ENCODE data around the gene ARHGEF3. TPM values are rescaled to one million over a fixed set of nuclear protein-coding genes. Genes with fewer than 3 reads are reported as not detected.
A peak's percentile ranks its signal among the peaks of the same experiment; 100 is the strongest.
"Not testable (repeated sequence)": the region's sequence is repeated elsewhere in the genome, so short reads cannot be mapped to it uniquely, and the experiment has no call there.

Gene ARHGEF3
- total RNA-seq, 2 experiments from 2014 or later, result 63.0 to 66.5 TPM

DNA sequence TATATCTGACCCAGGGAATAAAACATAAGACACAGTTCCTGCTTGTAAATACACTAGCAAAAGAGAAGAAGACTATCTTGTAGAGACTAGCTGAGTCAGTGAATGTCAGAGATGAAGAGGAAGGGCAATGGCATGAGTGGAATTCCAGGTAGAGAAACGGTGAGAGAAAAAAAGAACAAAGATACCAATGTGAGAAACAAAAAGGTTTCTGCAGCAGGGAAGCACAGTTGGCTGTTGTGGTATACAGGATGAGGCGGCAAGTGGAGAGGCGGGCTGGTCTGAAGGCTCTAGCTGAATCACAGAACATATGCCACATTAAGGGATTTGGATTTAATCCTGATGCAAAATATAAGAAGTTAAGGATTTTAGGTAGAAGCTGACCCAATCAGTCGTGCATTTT is 101.6 kb downstream of the ARHGEF3 start:
- ATAC-seq (no peak), DNase-seq (no peak)
- POLR2A ChIA-PET, result interaction anchor here (1.0 kb wide), 1 partner anchor 18 kb away, joined by 3 read pairs; no protein-coding TSS in a partner anchor
- Mint-ChIP-seq H3K27ac (no peak overlapping the region), H3K4me3 (no peak overlapping the region), H3K9me3 (no peaks in the 10 kb centered on the region), H3K27me3 (no peaks in the 10 kb centered on the region), H3K4me1 (ENCODE audit: low read depth) (peaks cover 28% of the 10 kb centered on the region), H3K36me3 (ENCODE audit: low read depth) (no peaks in the 10 kb centered on the region)
- CTCF ChIA-PET, result interaction anchor here (0.7 to 7.7 kb wide), 3 partner anchors 101 to 295 kb away, joined by 3 to 242 read pairs (median 203); partner anchors contain the start of gene ARHGEF3
- TF ChIP-seq, protein P1, sequence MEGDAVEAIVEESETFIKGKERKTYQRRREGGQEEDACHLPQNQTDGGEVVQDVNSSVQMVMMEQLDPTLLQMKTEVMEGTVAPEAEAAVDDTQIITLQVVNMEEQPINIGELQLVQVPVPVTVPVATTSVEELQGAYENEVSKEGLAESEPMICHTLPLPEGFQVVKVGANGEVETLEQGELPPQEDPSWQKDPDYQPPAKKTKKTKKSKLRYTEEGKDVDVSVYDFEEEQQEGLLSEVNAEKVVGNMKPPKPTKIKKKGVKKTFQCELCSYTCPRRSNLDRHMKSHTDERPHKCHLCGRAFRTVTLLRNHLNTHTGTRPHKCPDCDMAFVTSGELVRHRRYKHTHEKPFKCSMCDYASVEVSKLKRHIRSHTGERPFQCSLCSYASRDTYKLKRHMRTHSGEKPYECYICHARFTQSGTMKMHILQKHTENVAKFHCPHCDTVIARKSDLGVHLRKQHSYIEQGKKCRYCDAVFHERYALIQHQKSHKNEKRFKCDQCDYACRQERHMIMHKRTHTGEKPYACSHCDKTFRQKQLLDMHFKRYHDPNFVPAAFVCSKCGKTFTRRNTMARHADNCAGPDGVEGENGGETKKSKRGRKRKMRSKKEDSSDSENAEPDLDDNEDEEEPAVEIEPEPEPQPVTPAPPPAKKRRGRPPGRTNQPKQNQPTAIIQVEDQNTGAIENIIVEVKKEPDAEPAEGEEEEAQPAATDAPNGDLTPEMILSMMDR (IDR thresholded peaks at IDR 0.05), result no peak
- intact Hi-C loops (cut with micrococcal nuclease), result loop anchor here (10.0 kb wide), 1 partner anchor 215 kb away; no protein-coding TSS in a partner anchor

DNA sequence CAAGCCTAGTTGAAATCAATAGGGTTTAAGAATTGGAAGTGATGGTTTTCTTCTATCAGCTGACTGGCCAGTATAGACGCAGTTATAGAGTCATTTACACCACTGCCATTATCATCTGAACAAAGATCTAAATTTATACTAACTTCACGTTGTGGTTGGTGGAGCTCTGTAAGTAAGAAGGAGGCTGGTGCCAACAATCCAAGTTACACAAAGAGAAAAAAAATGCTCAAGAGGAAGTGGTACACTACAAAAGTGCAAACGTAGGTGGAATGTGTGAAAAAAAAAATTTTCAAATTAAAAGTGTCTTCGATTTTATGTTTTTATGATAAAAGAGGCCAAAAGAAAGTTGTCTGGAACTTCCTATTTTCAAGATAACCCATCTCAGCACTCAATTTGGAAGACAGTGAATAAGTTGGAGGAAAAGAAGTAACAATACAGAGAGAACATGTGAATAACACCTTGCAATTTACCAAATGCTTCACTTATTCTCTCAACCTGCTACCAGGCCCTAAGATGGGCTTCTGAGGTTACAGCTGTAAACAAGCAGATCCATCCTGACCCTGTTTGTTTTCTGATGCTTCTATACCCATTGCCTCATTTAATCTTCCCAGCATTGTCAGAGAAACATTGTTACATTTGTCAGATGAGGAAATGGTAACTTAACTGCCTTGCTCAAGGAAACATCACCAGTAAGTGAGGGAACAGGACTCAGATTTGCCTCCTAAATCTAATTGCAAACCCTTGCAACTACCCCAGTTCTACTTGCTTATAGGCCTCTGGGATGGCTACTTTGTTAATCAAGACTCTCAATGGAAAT is 106.7 kb downstream of the ARHGEF3 start:
- Mint-ChIP-seq H3K27me3 (no peaks in the 10 kb centered on the region), H3K9me3 (no peaks in the 10 kb centered on the region), H3K36me3 (ENCODE audit: low read depth) (no peaks in the 10 kb centered on the region), H3K27ac (peak overlapping the region; percentile 78), H3K4me1 (ENCODE audit: low read depth) (peaks cover 46% of the 10 kb centered on the region), H3K4me3 (peak overlapping the region; percentile 6)
- DNase-seq, result no peak
- POLR2A ChIA-PET, result interaction anchor here (1.1 to 1.5 kb wide), 3 partner anchors 12 to 93 kb away, joined by 3 to 4 read pairs (median 3); partner anchors contain the start of gene TASOR
- peak; percentile 67 for ATAC-seq
- CTCF ChIA-PET, result interaction anchor here (0.8 to 6.2 kb wide), 12 partner anchors 9 to 300 kb away, joined by 3 to 47 read pairs (median 4); partner anchors contain the start of gene TASOR
- TF ChIP-seq, protein P1 (IDR thresholded peaks at IDR 0.05), result no peak
- intact Hi-C loops (cut with micrococcal nuclease), result no loop called here

DNA sequence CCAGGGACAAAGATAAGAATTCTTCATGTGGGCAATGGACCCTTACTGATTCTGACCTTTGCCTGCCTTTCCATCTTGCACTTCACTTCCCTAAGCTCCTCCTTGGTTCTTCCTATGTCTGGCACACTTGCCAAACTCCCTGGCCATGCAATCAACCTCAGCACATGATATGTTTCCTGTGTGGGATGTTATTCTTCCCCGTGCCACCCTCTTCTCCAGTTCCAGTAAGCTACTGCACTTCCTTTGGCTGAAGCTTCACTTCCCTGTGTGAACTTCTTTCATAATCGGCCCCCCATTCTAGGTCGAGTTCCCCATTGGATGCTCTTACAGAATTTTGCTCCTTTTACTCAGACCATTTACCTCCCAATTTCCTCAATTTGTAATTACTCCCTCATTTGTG is 108.0 kb downstream of the ARHGEF3 start:
- Mint-ChIP-seq H3K4me3 (peak overlapping the region; percentile 79), H3K4me1 (ENCODE audit: low read depth) (peaks cover 44% of the 10 kb centered on the region), H3K27me3 (no peaks in the 10 kb centered on the region), H3K36me3 (ENCODE audit: low read depth) (no peaks in the 10 kb centered on the region), H3K27ac (peak overlapping the region; percentile 27), H3K9me3 (no peaks in the 10 kb centered on the region)
- CTCF ChIA-PET, result interaction anchor here (0.8 to 6.2 kb wide), 9 partner anchors 8 to 295 kb away, joined by 3 to 47 read pairs (median 4); no protein-coding TSS in a partner anchor
- intact Hi-C loops (cut with micrococcal nuclease), result no loop called here
- TF ChIP-seq, protein P1 (IDR thresholded peaks at IDR 0.05), result no peak
- ATAC-seq (no peak), DNase-seq (no peak)
- POLR2A ChIA-PET, result interaction anchor here (0.6 to 1.8 kb wide), 8 partner anchors 11 to 171 kb away, joined by 3 to 6 read pairs (median 3); partner anchors contain the start of genes ARHGEF3 and TASOR

DNA sequence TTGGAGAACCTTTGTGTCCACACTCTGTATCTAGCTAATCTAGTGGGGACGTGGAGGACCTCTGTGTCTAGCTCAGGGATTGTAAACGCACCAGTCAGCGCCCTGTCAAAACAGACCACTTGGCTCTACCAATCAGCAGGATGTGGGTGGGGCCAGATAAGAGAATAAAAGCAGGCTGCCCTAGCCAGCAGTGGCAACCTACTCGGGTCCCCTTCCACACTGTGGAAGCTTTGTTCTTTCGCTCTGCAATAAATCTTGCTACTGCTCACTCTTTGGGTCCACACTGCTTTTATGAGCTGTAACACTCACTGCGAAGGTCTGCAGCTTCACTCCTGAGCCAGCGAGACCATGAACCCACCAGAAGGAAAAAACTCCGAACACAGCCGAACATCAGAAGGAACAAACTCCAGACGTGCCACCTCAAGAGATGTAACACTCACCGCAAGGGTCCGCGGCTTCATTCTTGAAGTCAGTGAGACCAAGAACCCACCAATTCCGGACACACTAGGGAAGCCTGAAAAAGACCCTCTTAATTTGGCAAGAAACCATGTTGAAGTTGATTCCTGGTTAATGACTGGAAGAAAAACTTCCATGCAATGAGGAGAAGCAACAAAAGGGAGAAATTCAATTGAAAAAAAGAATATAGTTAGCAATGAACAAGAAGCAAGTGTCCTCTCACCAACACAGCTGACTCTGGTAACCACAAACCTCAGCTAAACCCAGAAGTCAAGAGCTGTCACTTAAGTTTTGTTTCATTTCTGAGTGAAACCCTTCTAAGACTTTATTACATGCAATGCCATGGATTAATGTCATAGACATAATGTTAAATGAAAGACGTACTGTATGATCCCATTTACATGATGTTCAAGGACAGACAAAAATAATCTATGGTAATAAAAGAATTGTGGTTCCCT is 109.0 kb downstream of the ARHGEF3 start:
- POLR2A ChIA-PET, result interaction anchor here (0.6 to 1.8 kb wide), 8 partner anchors 8 to 171 kb away, joined by 3 to 6 read pairs (median 3); partner anchors contain the start of genes ARHGEF3 and TASOR
- peak overlapping the region; percentile 79 for H3K4me3 Mint-ChIP-seq
- H3K4me1 Mint-ChIP-seq (ENCODE audit: low read depth), result peaks cover 52% of the 10 kb centered on the region
- H3K36me3 Mint-ChIP-seq (ENCODE audit: low read depth); intact Hi-C loops (cut with micrococcal nuclease); H3K27me3 Mint-ChIP-seq; H3K9me3 Mint-ChIP-seq: not testable (repeated sequence)
- peak overlapping the region; percentile 90 for H3K27ac Mint-ChIP-seq
- ATAC-seq (peak; percentile 75), DNase-seq (peak; percentile 76)
- CTCF ChIA-PET, result interaction anchor here (0.8 to 6.2 kb wide), 6 partner anchors 9 to 296 kb away, joined by 3 to 47 read pairs (median 4); no protein-coding TSS in a partner anchor

DNA sequence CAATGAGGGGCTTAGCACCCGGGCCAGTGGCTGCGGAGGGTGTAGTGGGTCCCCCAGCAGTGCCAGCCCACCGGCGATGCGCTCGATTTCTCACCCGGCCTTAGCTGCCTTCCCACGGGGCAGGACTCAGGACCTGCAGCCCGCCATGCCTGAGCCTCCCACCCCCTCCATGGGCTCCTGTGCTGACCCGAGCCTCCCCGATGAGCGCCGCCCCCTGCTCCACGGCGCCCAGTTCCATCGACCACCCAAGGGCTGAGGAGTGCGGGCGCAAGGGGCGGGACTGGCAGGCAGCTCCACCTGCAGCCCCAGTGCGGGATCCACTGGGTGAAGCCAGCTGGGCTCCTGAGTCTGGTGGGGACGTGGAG is 109.8 kb downstream of the ARHGEF3 start:
- H3K36me3 Mint-ChIP-seq (ENCODE audit: low read depth); DNase-seq; H3K27me3 Mint-ChIP-seq; H3K9me3 Mint-ChIP-seq; ATAC-seq; intact Hi-C loops (cut with micrococcal nuclease); H3K4me3 Mint-ChIP-seq; H3K27ac Mint-ChIP-seq: not testable (repeated sequence)
- POLR2A ChIA-PET, result interaction anchor here (1.0 to 1.5 kb wide), 3 partner anchors 7 to 108 kb away, joined by 3 to 4 read pairs (median 4); partner anchors contain the start of gene TASOR
- CTCF ChIA-PET, result interaction anchor here (5.5 to 6.2 kb wide), 2 partner anchors 107 to 296 kb away, joined by 38 to 47 read pairs; no protein-coding TSS in a partner anchor
- peaks cover 52% of the 10 kb centered on the region for H3K4me1 Mint-ChIP-seq (ENCODE audit: low read depth)

Data from activated CD8-positive, alpha-beta T cell treated with anti-CD3 and anti-CD28 coated beads for 36 hours (primary cell).